ENCODE data around the gene LRRC72. TPM values are rescaled to one million over a fixed set of nuclear protein-coding genes. Genes with fewer than 3 reads are reported as not detected.
A peak's percentile ranks its signal among the peaks of the same experiment; 100 is the strongest.

LRRC72 gene
- total RNA-seq, 4 donors from 2014 or later: not detected

DNA sequence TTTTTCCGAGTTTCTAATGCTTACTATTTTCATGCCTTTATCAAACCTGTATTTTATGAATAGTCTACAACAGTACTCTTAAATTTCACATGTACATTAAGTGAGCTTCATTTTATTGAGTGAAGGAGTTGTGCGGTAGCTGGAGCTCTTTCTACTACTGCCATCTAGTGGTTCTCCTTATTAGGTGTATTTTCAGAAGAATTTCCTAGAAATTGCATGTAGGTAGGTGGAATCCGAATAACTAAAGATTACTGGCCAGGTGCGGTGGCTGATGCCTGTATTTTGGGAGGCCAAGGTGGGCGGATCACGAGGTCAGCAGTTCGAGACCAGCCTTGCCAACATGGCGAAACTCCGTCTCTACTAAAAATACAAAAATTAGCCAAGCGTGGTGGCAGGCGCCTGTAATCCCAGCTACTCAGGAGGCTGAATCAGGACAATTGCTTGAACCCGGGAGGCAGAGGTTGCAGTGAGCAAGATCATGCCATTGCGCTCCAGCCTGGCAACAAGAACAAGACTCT is 38.3 kb downstream of the LRRC72 start:
- H3K9me3 ChIP-seq: no peaks in the 10 kb centered on the region
- in situ Hi-C loops (cut with MboI; ENCODE audit: low pct_ligation_motif_present in 1 of 4, low pct_unique_long_range_greater_than_20kb in 1 of 4, low sequenced_read_pairs in 3 of 4): loop anchor here (5.0 to 25.0 kb wide), 5 partner anchors 128 to 488 kb away; no protein-coding TSS in a partner anchor

DNA sequence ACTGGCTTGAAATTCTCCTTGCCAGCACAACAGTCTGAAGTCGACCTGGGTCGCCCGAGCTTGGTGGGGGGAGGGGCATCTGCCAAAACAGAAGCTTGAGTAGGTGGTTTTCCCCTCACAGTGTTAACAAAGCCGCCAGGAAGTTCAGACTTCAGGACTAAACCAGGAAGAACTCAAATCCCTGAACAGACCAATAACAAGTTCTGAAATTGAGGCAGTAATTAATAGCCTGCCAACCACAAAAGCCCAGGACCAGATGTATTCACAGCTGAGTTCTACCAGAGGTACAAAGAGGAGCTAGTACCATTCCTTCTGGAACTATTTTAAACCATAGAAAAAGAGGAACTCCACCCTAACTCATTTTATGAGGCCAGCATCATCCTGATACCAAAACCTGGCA is 45.3 kb downstream of the LRRC72 start:
- 84% methylated on average over 4 of the region's 4 CpGs; no CpG with 5 or more reads in 1 of the 2 donors for WGBS, 2 donors (ENCODE audit: low coverage in 1 of 2)

More for the DNA sequence above, 38.3 kb downstream of the LRRC72 start:
- peaks cover 0 to 7% (median 0%) of the 10 kb centered on the region in 4 donors for H3K4me1 ChIP-seq
- no peak overlapping the region for H3K27ac ChIP-seq
- WGBS, 2 donors (ENCODE audit: low coverage in 1 of 2): 32 to 33% methylated on average over 13 of the region's 13 CpGs
- no peak overlapping the region for H3K4me3 ChIP-seq
- no peak for DNase-seq
- H3K36me3 ChIP-seq: no peaks in the 10 kb centered on the region
- H3K27me3 ChIP-seq: no peaks in the 10 kb centered on the region
- TF ChIP-seq, protein P1, sequence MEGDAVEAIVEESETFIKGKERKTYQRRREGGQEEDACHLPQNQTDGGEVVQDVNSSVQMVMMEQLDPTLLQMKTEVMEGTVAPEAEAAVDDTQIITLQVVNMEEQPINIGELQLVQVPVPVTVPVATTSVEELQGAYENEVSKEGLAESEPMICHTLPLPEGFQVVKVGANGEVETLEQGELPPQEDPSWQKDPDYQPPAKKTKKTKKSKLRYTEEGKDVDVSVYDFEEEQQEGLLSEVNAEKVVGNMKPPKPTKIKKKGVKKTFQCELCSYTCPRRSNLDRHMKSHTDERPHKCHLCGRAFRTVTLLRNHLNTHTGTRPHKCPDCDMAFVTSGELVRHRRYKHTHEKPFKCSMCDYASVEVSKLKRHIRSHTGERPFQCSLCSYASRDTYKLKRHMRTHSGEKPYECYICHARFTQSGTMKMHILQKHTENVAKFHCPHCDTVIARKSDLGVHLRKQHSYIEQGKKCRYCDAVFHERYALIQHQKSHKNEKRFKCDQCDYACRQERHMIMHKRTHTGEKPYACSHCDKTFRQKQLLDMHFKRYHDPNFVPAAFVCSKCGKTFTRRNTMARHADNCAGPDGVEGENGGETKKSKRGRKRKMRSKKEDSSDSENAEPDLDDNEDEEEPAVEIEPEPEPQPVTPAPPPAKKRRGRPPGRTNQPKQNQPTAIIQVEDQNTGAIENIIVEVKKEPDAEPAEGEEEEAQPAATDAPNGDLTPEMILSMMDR (IDR thresholded peaks at IDR 0.05): peak; percentile 72 to 81 (median 74)
- no peak for TF ChIP-seq EP300 (IDR thresholded peaks at IDR 0.05; ENCODE audit: low read depth)
- TF ChIP-seq POLR2A (IDR thresholded peaks at IDR 0.05): no peak
- intact Hi-C loops (cut with DNase I; ENCODE audit: low total_unique reads): loop anchor here (1.0 kb wide), 1 partner anchor 487 kb away; no protein-coding TSS in a partner anchor

DNA sequence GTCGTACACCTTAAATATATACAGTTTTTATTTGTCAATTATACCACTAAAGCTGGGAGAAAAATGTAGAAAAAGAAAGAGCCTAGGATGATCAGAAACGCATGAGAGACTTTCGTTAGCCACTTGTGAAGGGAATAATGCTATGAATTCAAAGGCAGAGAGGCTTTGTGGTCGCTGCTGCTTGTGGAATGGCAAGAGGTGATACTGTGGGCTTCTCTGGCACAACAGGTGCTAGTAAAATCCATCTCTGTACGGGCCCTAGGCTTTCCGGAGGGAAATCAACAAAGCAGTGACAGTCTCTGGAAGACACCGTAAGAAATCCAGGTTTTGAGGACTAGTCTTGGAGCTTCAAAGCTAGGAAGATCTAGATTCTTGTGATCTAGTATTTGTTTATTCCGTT is 52.6 kb downstream of the LRRC72 start:
- Histone ChIP-seq H3K4me3 (no peak overlapping the region), H3K9me3 (no peaks in the 10 kb centered on the region), H3K27me3 (no peaks in the 10 kb centered on the region), H3K27ac (no peak overlapping the region), H3K4me1 (no peaks in the 10 kb centered on the region), H3K36me3 (no peaks in the 10 kb centered on the region)
- 86 to 87% methylated on average over 8 of the region's 8 CpGs for WGBS, 2 donors (ENCODE audit: low coverage in 1 of 2)
- in situ Hi-C loops (cut with MboI; ENCODE audit: low pct_ligation_motif_present in 1 of 4, low pct_unique_long_range_greater_than_20kb in 1 of 4, low sequenced_read_pairs in 3 of 4) (no loop called here), intact Hi-C loops (cut with DNase I; ENCODE audit: low total_unique reads) (no loop called here)
- no peak for DNase-seq
- TF ChIP-seq POLR2AphosphoS5 (IDR thresholded peaks at IDR 0.05) (no peak), POLR2A (IDR thresholded peaks at IDR 0.05) (no peak), EP300 (IDR thresholded peaks at IDR 0.05; ENCODE audit: low read depth) (no peak)
- TF ChIP-seq, protein P1 (IDR thresholded peaks at IDR 0.05): no peak

More for the DNA sequence above, 45.3 kb downstream of the LRRC72 start:
- TF ChIP-seq POLR2AphosphoS5 (IDR thresholded peaks at IDR 0.05) (no peak), POLR2A (IDR thresholded peaks at IDR 0.05) (no peak), EP300 (IDR thresholded peaks at IDR 0.05; ENCODE audit: low read depth) (no peak)
- TF ChIP-seq, protein P1 (IDR thresholded peaks at IDR 0.05): no peak
- H3K9me3 ChIP-seq: no peaks in the 10 kb centered on the region
- no peaks in the 10 kb centered on the region for H3K4me1 ChIP-seq
- DNase-seq: no peak
- intact Hi-C loops (cut with DNase I; ENCODE audit: low total_unique reads) (no loop called here), in situ Hi-C loops (cut with MboI; ENCODE audit: low pct_ligation_motif_present in 1 of 4, low pct_unique_long_range_greater_than_20kb in 1 of 4, low sequenced_read_pairs in 3 of 4) (loop anchor here in 2 of 4 donors (25.0 kb wide), 2 partner anchors 135 to 485 kb away; no protein-coding TSS in a partner anchor)
- no peaks in the 10 kb centered on the region for H3K36me3 ChIP-seq
- no peak overlapping the region for H3K27ac ChIP-seq
- H3K4me3 ChIP-seq: no peak overlapping the region
- no peaks in the 10 kb centered on the region for H3K27me3 ChIP-seq

DNA sequence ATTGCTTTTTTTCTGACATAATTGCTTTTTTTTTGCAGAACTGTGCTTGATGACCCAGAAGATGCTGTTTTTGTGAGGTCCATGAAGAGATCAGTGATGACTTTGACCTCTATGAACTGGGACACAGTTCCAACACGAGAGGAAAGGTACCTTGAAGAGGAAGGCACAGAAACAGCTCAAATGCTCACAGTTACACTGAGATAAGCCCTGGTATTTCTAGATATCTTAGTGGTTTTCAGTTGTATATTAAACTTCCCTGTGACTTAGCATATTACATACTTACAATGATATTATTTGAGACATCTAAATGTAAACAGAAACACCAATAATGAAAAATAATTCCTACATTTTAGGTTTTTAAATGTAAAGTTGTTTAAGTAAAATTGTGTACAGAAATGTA is 54.7 kb downstream of the LRRC72 start:
- no peaks in the 10 kb centered on the region for H3K9me3 ChIP-seq
- H3K4me3 ChIP-seq: no peak overlapping the region
- no peaks in the 10 kb centered on the region for H3K27me3 ChIP-seq
- H3K4me1 ChIP-seq: no peaks in the 10 kb centered on the region
- 33 to 44% methylated on average over 1 of the region's 1 CpG for WGBS, 2 donors (ENCODE audit: low coverage in 1 of 2)
- intact Hi-C loops (cut with DNase I; ENCODE audit: low total_unique reads): no loop called here
- no peak for DNase-seq
- in situ Hi-C loops (cut with MboI; ENCODE audit: low pct_ligation_motif_present in 1 of 4, low pct_unique_long_range_greater_than_20kb in 1 of 4, low sequenced_read_pairs in 3 of 4): no loop called here
- TF ChIP-seq EP300 (IDR thresholded peaks at IDR 0.05; ENCODE audit: low read depth) (no peak), POLR2AphosphoS5 (IDR thresholded peaks at IDR 0.05) (no peak), POLR2A (IDR thresholded peaks at IDR 0.05) (no peak)
- TF ChIP-seq, protein P1 (IDR thresholded peaks at IDR 0.05): no peak
- no peaks in the 10 kb centered on the region for H3K36me3 ChIP-seq
- H3K27ac ChIP-seq: no peak overlapping the region

All from transverse colon (tissue), 4 donors.